Mesendoderm (in vitro differentiated cells): ENCODE data around the gene KIAA1217.
A peak's percentile ranks its signal among the peaks of the same experiment; 100 is the strongest.

ENCODE experiments used
- DNase-seq: peaks from one replicate; pipeline ENCODE4 v3.0.0; 2013
- H2AK5ac ChIP-seq: 2 replicates; pipeline ENCODE4 v1.6.1; 2013; ENCODE audit warnings: low read length, inconsistent platforms
- H2BK120ac ChIP-seq: 2 replicates; pipeline ENCODE4 v1.6.1; 2013; ENCODE audit warnings: low read depth, mild to moderate bottlenecking, low read length, moderate library complexity, mixed read lengths
- H2BK15ac ChIP-seq: replicated peaks from 2 replicates; pipeline ENCODE4 v1.6.1; 2013; ENCODE audit warnings: low read depth, mild to moderate bottlenecking, moderate library complexity
- H2BK5ac ChIP-seq: 2 replicates; pipeline ENCODE4 v1.6.1; 2013; ENCODE audit warnings: low read length, inconsistent platforms
- H3K18ac ChIP-seq: 2 replicates; pipeline ENCODE4 v1.6.1; 2013; ENCODE audit warnings: mild to moderate bottlenecking, low read length, mixed read lengths
- H3K23ac ChIP-seq: one replicate; pipeline ENCODE4 v1.6.1; 2013; ENCODE audit warnings: low read length
- H3K27ac ChIP-seq: 2 replicates; pipeline ENCODE4 v1.5.1; 2013; ENCODE audit warnings: low read depth, mild to moderate bottlenecking, inconsistent platforms, low read length, moderate library complexity
- H3K27me3 ChIP-seq: 2 replicates; pipeline ENCODE4 v1.6.1; 2013; ENCODE audit warnings: low read length, control low read depth, mild to moderate bottlenecking, inconsistent platforms; ENCODE audit not compliant: insufficient read depth, poor library complexity
- H3K36me3 ChIP-seq: 2 replicates; pipeline ENCODE4 v1.6.1; 2013; ENCODE audit warnings: low read length, inconsistent platforms; ENCODE audit not compliant: control insufficient read depth, insufficient read depth
- H3K4ac ChIP-seq: one replicate; pipeline ENCODE4 v1.6.1; 2013; ENCODE audit warnings: low read depth, mild to moderate bottlenecking, low read length, moderate library complexity
- H3K4me1 ChIP-seq: 2 replicates; pipeline ENCODE4 v1.6.1; 2013; ENCODE audit warnings: low read depth, low read length, inconsistent platforms; ENCODE audit not compliant: control insufficient read depth
- H3K4me2 ChIP-seq: 2 replicates; pipeline ENCODE4 v1.6.1; 2013; ENCODE audit warnings: low read length
- H3K4me3 ChIP-seq: 2 replicates; pipeline ENCODE4 v1.5.1; 2013; ENCODE audit warnings: mild to moderate bottlenecking, low read length
- H3K56ac ChIP-seq: one replicate; pipeline ENCODE4 v1.6.1; 2013; ENCODE audit warnings: low read length
- H3K79me1 ChIP-seq: 2 replicates; pipeline ENCODE4 v1.6.1; 2013; ENCODE audit warnings: low read length, inconsistent platforms
- H3K79me2 ChIP-seq: 2 replicates; pipeline ENCODE4 v1.6.1; 2013; ENCODE audit warnings: mild to moderate bottlenecking, low read length; ENCODE audit not compliant: control insufficient read depth, insufficient read depth
- H3K9ac ChIP-seq: 2 replicates; pipeline ENCODE4 v1.6.1; 2013; ENCODE audit warnings: low read length, inconsistent platforms
- H4K5ac ChIP-seq: one replicate; pipeline ENCODE4 v1.6.1; 2013; ENCODE audit warnings: low read length
- H4K8ac ChIP-seq: one replicate; pipeline ENCODE4 v1.6.1; 2013; ENCODE audit warnings: low read depth, mild to moderate bottlenecking, control low read depth, low read length, moderate library complexity
- WGBS: extraction: QIAGEN DNeasy Blood & Tissue Kit; methylation state at CpG from one replicate; pipeline ENCODE4 v1.1.7; 2013; ENCODE audit warnings: low lambda C conversion rate, missing lambda C conversion rate; ENCODE audit not compliant: insufficient coverage; ENCODE audit errors: extremely low coverage; 5-methylcytosine and 5-hydroxymethylcytosine counted together

KIAA1217 gene

DNA sequence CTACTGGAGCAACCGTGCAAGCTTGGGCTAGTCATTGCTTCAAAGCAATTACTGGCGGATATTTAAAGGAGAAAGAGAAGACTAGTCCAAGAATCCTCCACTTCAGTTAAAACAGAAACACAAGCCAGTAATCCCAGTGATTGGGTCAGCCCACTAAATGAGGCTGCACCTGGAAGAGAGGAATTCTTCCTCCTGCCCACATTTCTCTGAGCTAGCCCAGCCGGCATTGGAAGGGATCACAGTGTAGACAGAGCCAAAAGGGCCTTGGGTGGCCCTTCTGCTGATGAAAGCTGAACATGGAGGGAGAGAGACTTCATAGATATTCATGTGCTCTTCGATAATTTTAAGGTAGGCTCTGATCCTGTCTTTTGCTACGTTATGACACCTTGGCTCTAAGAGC is 228.4 kb downstream of the KIAA1217 start:
- Histone ChIP-seq H3K56ac (no peak overlapping the region), H3K79me1 (no peaks in the 10 kb centered on the region), H3K79me2 (no peaks in the 10 kb centered on the region), H3K23ac (no peak overlapping the region), H3K4me2 (no peak overlapping the region), H2BK5ac (no peak overlapping the region), H3K4me1 (no peaks in the 10 kb centered on the region), H2AK5ac (no peak overlapping the region), H3K36me3 (no peaks in the 10 kb centered on the region), H4K5ac (no peak overlapping the region), H2BK15ac (no peak overlapping the region), H3K4ac (no peak overlapping the region), H2BK120ac (no peak overlapping the region), H3K18ac (no peak overlapping the region), H3K4me3 (no peak overlapping the region), H3K9ac (no peak overlapping the region), H4K8ac (no peak overlapping the region), H3K27me3 (no peaks in the 10 kb centered on the region), H3K27ac (no peak overlapping the region)
- no peak for DNase-seq
- WGBS = no CpG with 5 or more reads among the region's 5 CpGs

- H3K36me3 ChIP-seq = no peaks in the 10 kb centered on the region
- H2BK5ac ChIP-seq = no peak overlapping the region
- no peak overlapping the region for H2AK5ac ChIP-seq
- no peak overlapping the region for H3K4ac ChIP-seq
- H3K56ac ChIP-seq = no peak overlapping the region
- WGBS = no CpG with 5 or more reads among the region's 1 CpG
- H3K4me3 ChIP-seq = no peak overlapping the region
- H3K27me3 ChIP-seq = no peaks in the 10 kb centered on the region
- no peak overlapping the region for H2BK120ac ChIP-seq
- H3K27ac ChIP-seq = no peak overlapping the region
- H4K5ac ChIP-seq = no peak overlapping the region
- no peaks in the 10 kb centered on the region for H3K4me1 ChIP-seq
- DNase-seq = no peak
- H3K4me2 ChIP-seq = no peak overlapping the region
- no peaks in the 10 kb centered on the region for H3K79me1 ChIP-seq
- H2BK15ac ChIP-seq = no peak overlapping the region
- H3K18ac ChIP-seq = no peak overlapping the region
- no peak overlapping the region for H3K23ac ChIP-seq
- H3K79me2 ChIP-seq = no peaks in the 10 kb centered on the region
- no peak overlapping the region for H4K8ac ChIP-seq
- H3K9ac ChIP-seq = no peak overlapping the region
Observed at GRCh38 chr10:24438800-24439199, 229.9 kb downstream of the KIAA1217 start.

DNA sequence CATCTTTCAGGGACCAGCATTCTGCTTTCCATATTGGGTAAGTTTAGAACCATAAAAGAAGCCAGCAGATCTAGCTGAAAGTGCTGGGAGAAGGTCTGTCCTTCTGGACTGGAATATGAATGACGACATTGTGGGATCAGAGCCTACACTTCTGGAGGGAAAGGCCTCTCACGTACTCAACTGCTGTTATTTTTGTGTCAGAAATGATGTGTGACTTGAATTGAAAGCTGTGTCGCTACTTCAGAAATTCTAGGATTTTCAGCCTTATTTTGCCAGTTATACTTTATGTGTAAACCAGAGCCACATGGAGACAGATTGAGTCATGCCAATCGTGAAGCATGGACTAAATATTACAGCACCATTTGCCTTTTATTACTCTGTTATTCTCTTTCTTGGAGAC is 231.0 kb downstream of the KIAA1217 start:
- no peak overlapping the region for H4K8ac ChIP-seq
- WGBS = no CpG with 5 or more reads among the region's 4 CpGs
- H3K79me1 ChIP-seq = no peaks in the 10 kb centered on the region
- no peak overlapping the region for H3K18ac ChIP-seq
- no peaks in the 10 kb centered on the region for H3K27me3 ChIP-seq
- no peak overlapping the region for H3K4me2 ChIP-seq
- H3K4ac ChIP-seq = no peak overlapping the region
- no peak overlapping the region for H4K5ac ChIP-seq
- no peak overlapping the region for H2BK15ac ChIP-seq
- H2BK120ac ChIP-seq = no peak overlapping the region
- H3K4me3 ChIP-seq = no peak overlapping the region
- no peak overlapping the region for H2AK5ac ChIP-seq
- no peak for DNase-seq
- no peak overlapping the region for H3K9ac ChIP-seq
- no peak overlapping the region for H3K23ac ChIP-seq
- no peaks in the 10 kb centered on the region for H3K4me1 ChIP-seq
- H2BK5ac ChIP-seq = no peak overlapping the region
- no peak overlapping the region for H3K27ac ChIP-seq
- no peaks in the 10 kb centered on the region for H3K79me2 ChIP-seq
- no peak overlapping the region for H3K56ac ChIP-seq
- H3K36me3 ChIP-seq = no peaks in the 10 kb centered on the region

DNA sequence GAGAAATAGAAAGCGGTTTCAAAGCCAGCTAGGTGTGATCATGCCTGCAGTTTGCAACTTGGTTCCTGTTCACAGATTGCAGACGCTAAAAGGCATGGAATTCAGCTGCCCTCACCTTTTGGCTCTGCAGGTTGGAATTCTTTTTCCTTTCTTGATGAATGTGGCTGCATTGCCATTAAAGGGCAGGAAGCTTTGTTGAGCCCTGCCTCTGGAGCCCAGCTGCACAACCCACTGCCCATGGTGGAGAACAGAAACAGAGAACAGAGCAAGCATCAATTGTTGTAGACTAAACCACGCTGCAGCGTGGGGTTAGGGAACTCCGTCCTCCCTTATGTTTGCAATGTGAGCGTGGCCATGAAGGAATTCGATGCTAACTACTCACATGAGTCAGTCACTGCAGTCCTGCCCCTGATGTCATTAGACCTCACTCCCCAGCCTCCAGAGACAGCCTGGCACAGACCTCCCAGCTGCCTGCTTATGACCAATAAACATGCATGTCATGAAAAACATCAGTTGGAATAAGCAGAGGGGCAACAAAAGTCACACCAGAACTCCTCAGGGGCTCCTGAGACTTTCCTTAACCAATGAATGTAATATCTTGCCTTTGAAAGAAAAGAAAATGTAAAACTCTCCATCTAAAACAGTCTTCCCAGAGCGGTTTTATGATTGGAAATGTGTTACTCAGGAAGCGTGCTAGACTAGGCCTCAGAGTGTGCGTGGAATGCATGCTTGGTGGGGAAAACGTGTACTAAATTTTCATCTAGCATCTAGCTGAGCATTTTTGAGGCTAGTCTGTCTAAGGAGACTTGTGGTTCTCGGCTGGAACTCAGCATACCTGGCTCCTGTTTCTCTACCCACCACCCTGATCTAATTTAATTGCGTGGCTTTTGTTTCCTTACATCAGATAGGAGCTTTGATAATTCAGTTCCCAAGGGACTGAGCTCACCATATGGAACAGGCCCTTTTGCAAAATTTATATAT is 232.2 kb downstream of the KIAA1217 start:
- no peak overlapping the region for H3K23ac ChIP-seq
- no peak overlapping the region for H2BK120ac ChIP-seq
- no peak overlapping the region for H3K27ac ChIP-seq
- no peak overlapping the region for H2BK15ac ChIP-seq
- H3K4me1 ChIP-seq = no peaks in the 10 kb centered on the region
- no peak overlapping the region for H4K5ac ChIP-seq
- H3K36me3 ChIP-seq = no peaks in the 10 kb centered on the region
- H3K4me3 ChIP-seq = no peak overlapping the region
- peak; percentile 56 for DNase-seq
- H3K79me1 ChIP-seq = no peaks in the 10 kb centered on the region
- H3K27me3 ChIP-seq = no peaks in the 10 kb centered on the region
- H3K56ac ChIP-seq = no peak overlapping the region
- H3K4me2 ChIP-seq = no peak overlapping the region
- H4K8ac ChIP-seq = no peak overlapping the region
- no peak overlapping the region for H3K4ac ChIP-seq
- WGBS = no CpG with 5 or more reads among the region's 13 CpGs
- H3K79me2 ChIP-seq = no peaks in the 10 kb centered on the region
- no peak overlapping the region for H2AK5ac ChIP-seq
- no peak overlapping the region for H3K18ac ChIP-seq
- no peak overlapping the region for H3K9ac ChIP-seq
- H2BK5ac ChIP-seq = no peak overlapping the region

- no peak overlapping the region for H2BK15ac ChIP-seq
- H3K4me2 ChIP-seq = no peak overlapping the region
- H2BK120ac ChIP-seq = no peak overlapping the region
- no peak overlapping the region for H3K56ac ChIP-seq
- no peak overlapping the region for H3K4me3 ChIP-seq
- no peak overlapping the region for H3K18ac ChIP-seq
- no peak overlapping the region for H2AK5ac ChIP-seq
- no peak overlapping the region for H3K9ac ChIP-seq
- no peaks in the 10 kb centered on the region for H3K36me3 ChIP-seq
- H3K27ac ChIP-seq = no peak overlapping the region
- no peaks in the 10 kb centered on the region for H3K79me1 ChIP-seq
- H2BK5ac ChIP-seq = no peak overlapping the region
- H4K8ac ChIP-seq = no peak overlapping the region
- H3K4me1 ChIP-seq = no peaks in the 10 kb centered on the region
- H3K79me2 ChIP-seq = no peaks in the 10 kb centered on the region
- H3K27me3 ChIP-seq = no peaks in the 10 kb centered on the region
- no peak overlapping the region for H3K23ac ChIP-seq
- no CpG with 5 or more reads among the region's 1 CpG for WGBS
- no peak overlapping the region for H4K5ac ChIP-seq
- DNase-seq = no peak
- H3K4ac ChIP-seq = no peak overlapping the region
Observed at GRCh38 chr10:24442234-24442633, 233.3 kb downstream of the KIAA1217 start.
